ENCODE results near the gene ZNF33A. TPM values are rescaled to one million over a fixed set of nuclear protein-coding genes. Genes with fewer than 3 reads are reported as not detected.

The ZNF33A gene
- total RNA-seq, 2 donors from 2014 or later, result 26.2 to 26.8 TPM

- Mint-ChIP-seq H3K9me3 (peaks cover 3 to 16% of the 10 kb centered on the region in 2 donors), H3K27ac (peak within 1 kb of the TSS; percentile 90 to 92), H3K36me3 (peaks cover 46 to 49% of the 10 kb centered on the region in 2 donors)
- DNase-seq (ENCODE audit: low spot score in 2 of 2) (peak; percentile 77 to 86), ATAC-seq (peak; percentile 94 to 99)
Observed at GRCh38 chr10:38094158-38094926, 83.9 kb downstream of the ZNF33A start, which contains the start of gene ZNF37A. Gene ZNF37A (plus strand): TSS chr10:38094337. CDS start chr10:38096618, 2,281 bp downstream.

- peaks cover 9 to 23% of the 10 kb centered on the region in 2 donors for H3K9me3 Mint-ChIP-seq
- no peak for DNase-seq (ENCODE audit: low spot score in 2 of 2)
- peaks cover 53 to 56% of the 10 kb centered on the region in 2 donors for H3K36me3 Mint-ChIP-seq
- no peak for ATAC-seq
- H3K27ac Mint-ChIP-seq, result peak overlapping the region; percentile 90 to 92
Observed at GRCh38 chr10:38094927-38095574, 84.6 kb downstream of the ZNF33A start.

DNA sequence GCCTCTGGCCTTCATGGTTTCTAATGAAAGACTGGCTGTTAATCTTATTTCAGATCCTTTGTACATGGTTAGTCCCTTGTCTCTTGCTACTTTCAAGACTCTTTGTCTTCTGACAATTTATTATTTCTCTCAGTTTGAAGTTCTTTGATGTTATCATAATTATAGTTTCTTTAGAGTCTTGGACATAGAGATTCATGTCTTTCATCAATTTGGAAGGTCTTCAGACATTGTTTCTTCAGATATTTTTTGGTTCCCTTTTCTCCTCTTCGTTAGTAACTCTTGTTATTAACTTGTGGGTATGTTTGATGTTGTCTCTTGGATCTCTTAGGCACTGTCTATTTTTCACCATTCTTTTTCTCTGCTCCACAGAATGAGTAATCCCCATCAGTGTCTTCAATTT, 92.4 kb downstream of the ZNF33A start:
- peaks cover 92 to 100% of the 10 kb centered on the region in 2 donors for H3K36me3 Mint-ChIP-seq
- H3K27ac Mint-ChIP-seq, result no peak overlapping the region
- DNase-seq (ENCODE audit: low spot score in 2 of 2) (no peak), ATAC-seq (no peak)
- peaks cover 48 to 54% of the 10 kb centered on the region in 2 donors for H3K9me3 Mint-ChIP-seq

GRCh38 chr10:38103756-38104155, 93.3 kb downstream of the ZNF33A start:
- Mint-ChIP-seq H3K27ac (no peak overlapping the region), H3K36me3 (peaks cover 92 to 100% of the 10 kb centered on the region in 2 donors), H3K9me3 (peaks cover 56 to 58% of the 10 kb centered on the region in 2 donors)
- DNase-seq (ENCODE audit: low spot score in 2 of 2) (no peak), ATAC-seq (no peak)

DNA sequence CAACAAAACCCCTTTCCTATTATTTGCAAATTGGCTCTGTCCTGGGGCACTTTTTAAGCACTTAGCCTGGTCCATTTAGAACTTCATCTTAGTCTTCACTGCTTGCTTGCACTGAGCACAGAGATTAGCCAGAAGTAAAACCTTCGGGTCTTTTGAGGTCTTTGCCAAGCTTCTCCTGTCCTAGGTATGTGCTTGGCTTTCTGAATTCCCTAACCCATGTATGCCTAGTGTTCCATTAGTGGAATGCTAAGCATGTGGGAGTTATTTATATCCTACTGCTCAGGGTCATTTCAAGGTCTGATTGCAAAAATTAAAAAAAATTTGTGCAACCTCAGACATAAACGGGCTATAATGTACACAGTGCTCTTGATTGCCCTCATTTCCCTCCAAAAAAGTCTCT, 101.7 kb downstream of the ZNF33A start:
- H3K27ac Mint-ChIP-seq, result no peak overlapping the region
- ATAC-seq, result no peak
- H3K9me3 Mint-ChIP-seq, result peaks cover 55 to 58% of the 10 kb centered on the region in 2 donors
- H3K36me3 Mint-ChIP-seq, result peaks cover 81 to 96% of the 10 kb centered on the region in 2 donors
- DNase-seq (ENCODE audit: low spot score in 2 of 2), result no peak

Other genes with a start within 250 kb of the ZNF33A start
- 10 to 100 TPM in 1 of 2 donors, 1 to 10 TPM in 1; 7.6 to 11.3 TPM for gene ZNF248, start 153.1 kb upstream of the ZNF33A start, total RNA-seq
- 10 to 100 TPM in 1 of 2 donors, 1 to 10 TPM in 1; 5.1 to 14.6 TPM for gene ZNF25, start 34.0 kb upstream of the ZNF33A start, total RNA-seq
- 10 to 100 TPM; 23.5 to 27.2 TPM for gene ZNF37A, start 83.7 kb downstream of the ZNF33A start, total RNA-seq